ENCODE measurements around the gene CLCN2.

GRCh38 chr3:184314700-184315542 lies 46.5 kb downstream of the CLCN2 start:
- TF ChIP-seq CTCF (IDR thresholded peaks at IDR 0.05; ENCODE audit: low read length) (no peak), EZH2 (IDR thresholded peaks at IDR 0.05; ENCODE audit: borderline replicate concordance, low read length) (no peak)

All from OCI-LY1 (cell line).